HG03196 (cell line): ENCODE data around the gene DMC1.
"Not testable (repeated sequence)": the region's sequence is repeated elsewhere in the genome, so short reads cannot be mapped to it uniquely, and the experiment has no call there.

Source experiments
- ATAC-seq: cut with Tn5 transposase; IDR thresholded peaks from one replicate; pipeline ENCODE4 v1.9.1; 2021; ENCODE audit not compliant: unreplicated experiment

Gene DMC1

GRCh38 chr22:38470179-38470578 lies 99.8 kb downstream of the DMC1 start:
- ATAC-seq, result not testable (repeated sequence)

GRCh38 chr22:38469306-38469781 lies 100.6 kb downstream of the DMC1 start:
- ATAC-seq, result no peak
